Stimulated activated CD4-positive, alpha-beta T cell treated with anti-CD3 and anti-CD28 coated beads, Interleukin-12 subunit alpha, Interleukin-12 subunit beta, amount 100 ng/mL, for 48 hours (primary cell): ENCODE data around the gene CALD1.

Source experiments
- DNase-seq, 3 donors: peaks; one replicate each; pipeline ENCODE4 v3.0.0-alpha.2; 2020; ENCODE audit warnings: low read depth in 2 of 3, low spot score in 1 of 3

The CALD1 gene

DNA sequence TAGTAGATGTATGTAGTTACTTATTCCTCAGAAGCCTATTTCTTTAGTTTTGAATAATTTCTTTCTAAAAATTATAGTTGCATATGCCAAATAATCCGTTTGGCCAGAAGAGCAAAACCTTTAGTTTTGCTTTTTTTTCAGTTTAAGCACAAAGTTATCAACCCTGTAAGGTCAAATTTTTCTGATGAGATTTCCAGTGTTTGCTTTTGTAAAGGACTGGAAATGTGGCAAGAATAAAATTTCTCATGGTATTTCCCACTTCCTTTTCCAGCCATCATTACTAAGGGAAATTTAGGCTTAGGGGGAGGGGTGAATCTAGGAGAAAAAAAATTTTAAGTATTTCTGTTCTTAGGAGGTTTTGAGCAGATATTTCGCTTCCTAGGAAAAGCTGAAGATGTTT lies 7.6 kb downstream of the CALD1 start:
- DNase-seq = no peak

DNA sequence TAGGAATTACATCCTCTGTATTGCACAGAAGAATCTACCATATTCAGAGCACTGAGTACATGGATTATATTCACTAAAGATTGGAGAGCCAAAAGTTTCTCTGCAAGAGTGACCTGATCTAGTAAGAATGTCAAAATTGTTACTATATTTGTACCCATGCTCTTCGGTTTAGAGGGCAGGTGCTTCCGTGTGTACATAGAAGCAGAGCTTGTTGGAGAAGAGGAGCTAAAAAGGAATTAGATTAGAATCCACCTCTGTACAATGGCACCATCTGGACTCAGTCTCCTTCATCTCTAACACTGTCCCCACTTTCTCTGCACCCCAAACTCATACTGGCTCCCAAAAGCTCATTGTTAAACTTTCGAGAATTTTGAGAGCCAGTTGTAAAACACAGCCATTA lies 8.3 kb downstream of the CALD1 start:
- DNase-seq = no peak

DNA sequence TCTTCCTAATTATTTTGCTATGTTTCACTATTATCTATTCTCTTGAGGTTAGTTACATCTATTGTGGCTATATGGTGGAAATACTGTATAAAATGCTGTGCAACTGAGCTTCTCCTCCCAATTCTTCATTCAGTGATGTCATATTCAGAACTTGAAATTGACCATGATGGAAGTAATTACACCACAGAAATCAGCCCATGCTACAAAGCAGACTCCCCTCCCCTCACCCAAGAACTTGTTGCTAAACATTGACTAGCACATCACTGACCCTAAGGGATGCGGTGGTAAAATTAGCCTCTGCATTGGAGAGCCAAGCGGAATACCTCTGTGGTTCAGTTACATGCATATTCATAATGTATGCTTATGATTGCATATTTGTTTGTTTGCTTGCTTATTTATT lies 8.8 kb downstream of the CALD1 start:
- DNase-seq = no peak

DNA sequence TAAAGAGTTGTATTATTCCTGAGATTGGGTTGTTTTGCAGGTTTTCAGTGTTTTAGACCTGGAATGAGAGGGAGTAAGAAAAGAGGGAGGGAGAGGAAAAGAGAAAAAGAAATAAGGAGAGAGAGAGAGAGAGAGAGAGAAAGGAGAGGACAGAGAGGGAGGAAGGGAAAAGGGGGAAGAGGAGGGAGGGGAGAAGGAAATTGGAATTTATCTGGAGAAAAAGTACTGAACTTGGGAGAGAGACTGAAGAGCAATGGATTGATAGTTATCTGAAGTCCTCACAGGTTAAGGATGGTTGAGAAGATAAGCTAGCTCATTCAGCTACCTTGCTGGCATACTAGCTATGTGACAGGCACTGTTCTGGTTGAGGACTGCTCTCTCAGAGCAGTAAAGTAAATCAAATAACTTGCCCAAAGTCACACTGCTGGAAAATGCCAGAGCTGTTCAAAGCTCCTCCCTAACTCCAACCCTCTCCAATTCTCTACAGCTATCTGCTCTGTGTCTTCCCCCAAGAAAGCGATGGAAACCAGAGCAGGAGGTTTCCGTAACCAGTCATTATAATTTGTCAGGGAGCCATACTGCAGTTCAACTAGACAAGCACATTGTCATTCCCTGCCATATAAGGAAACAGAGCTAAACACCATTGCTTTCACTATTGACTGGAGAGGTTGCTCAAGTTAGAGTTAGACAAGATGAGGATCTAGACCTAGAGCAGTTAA lies 10.7 kb downstream of the CALD1 start:
- DNase-seq = no peak

DNA sequence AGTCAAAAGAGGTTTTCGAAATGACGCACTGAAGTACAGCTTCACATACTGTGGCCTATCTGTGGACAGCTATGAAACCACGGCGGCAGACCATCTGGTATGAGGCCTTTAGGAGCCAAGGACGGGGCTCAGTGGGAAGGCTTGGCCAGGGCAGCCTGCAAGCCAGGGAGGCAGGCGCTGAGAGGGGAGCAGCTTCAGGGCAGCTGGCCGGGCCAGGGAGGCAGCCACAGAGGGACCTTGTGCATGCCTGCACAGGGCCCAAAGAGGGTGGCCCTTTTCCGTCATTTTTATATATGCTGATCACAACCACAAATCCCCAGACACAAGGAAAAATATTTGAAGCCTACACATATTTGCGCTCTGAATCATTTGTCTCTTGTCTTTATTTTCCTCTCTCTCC lies 13.5 kb downstream of the CALD1 start:
- no peak for DNase-seq

DNA sequence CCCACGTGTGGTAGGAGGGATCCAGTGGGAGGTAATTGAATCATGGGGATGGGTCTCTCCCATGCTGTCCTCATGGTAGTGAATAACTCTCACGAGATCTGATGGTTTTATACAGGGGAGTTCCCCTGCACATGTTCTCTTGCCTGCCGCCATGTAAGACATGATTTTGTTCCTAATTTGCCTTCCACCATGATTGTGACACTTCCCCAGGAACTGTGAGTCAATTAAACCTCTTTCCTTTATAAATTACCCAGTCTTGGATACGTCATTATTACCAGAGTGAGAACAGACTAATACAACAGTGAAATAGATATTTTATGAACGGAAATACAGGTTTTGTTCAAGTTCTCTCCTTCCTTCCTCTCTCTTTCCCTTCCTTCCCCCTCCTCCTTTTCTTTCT lies 15.8 kb downstream of the CALD1 start:
- no peak for DNase-seq

DNA sequence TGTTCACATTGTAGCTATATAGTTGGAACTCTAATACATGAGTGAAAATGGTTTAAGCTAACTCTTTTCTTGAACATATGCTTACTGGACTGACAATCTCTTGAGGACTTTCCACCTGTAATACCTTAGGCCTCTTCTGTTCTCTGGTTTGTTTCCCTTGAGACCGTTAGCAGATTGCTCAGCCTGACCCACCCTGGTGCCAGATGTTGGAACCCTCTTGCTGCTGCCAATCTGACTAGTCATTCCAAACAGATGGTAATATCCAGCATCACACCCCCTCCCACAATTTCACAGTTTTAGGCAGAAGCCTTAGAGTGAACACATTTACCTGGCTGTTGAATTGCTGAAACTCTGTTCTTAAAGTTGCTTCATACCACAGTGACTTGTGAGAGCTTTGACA lies 18.7 kb downstream of the CALD1 start:
- DNase-seq = no peak

DNA sequence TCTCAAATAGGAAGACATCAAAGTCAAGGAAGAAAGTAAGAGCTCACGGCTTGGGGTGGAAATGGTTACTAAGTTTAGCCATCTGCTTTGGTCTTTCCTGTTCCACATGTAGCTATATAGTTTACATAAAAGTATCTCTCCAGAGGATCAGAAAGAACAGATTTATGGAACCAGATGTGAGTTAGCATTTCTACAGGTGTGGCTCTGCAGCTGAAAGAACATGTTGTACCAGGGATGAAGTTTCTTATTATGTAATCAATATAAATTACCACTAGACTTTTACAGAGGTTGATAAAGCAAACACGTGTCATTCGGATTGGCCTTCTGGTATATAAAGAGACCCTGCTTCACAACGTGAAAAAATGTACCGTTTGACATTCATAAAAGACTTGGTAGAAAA lies 19.9 kb downstream of the CALD1 start:
- no peak for DNase-seq

DNA sequence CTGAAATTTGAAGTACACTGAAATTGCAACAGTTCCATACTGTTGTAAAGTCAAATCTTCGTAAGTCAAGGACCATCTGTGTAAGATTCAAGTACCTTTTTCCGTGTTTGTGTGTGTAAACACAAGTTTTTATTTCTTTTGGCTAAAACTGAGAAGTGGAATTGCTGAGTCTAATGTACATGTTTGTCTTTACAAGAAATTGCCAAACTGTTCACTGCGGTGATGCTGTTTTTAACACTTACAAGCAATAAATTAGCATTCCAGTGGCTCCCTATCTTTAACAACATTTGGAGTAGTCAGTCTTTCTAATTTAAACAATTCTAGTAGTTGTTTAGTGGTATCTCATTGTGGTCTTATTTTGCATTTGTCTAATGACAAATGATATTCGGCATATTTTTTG lies 23.3 kb downstream of the CALD1 start:
- no peak for DNase-seq

DNA sequence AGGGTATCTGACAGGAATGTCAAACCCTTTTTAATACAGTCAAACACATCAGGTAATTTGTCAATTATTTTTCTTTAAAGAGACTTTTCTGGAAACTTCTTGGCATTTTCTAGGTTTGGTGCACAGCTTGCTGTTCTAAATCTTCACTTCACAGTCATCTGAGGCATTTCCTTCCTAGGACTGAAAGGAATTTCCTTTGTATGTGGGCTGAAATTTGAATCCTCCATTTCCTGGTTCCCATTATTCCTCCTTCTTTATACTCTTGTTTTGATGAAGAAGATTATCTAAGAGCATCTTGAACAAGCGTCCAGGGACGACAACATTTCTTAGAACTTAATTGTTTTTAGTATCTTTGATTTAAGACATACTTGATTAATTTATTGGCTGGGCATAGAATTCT lies 24.9 kb downstream of the CALD1 start:
- DNase-seq = no peak

DNA sequence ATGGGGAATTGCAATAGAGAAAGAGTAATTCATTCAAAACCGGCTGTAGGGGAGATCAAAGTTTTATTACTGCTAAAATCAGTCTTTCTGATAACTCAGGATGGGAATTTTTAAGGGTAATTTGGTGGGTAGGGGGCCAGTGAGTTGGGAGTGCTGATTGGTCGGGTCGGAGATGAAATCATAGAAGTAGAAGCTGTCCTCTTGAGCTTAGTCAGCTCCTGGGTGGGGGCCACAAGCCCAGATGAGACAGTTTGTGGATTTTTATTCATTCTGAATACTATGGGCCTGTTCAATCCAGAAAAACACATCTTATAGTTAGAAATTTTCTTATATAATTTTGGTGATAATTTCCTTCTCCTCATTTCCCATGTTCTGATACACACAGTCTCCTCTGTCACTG lies 25.4 kb downstream of the CALD1 start:
- DNase-seq = no peak

DNA sequence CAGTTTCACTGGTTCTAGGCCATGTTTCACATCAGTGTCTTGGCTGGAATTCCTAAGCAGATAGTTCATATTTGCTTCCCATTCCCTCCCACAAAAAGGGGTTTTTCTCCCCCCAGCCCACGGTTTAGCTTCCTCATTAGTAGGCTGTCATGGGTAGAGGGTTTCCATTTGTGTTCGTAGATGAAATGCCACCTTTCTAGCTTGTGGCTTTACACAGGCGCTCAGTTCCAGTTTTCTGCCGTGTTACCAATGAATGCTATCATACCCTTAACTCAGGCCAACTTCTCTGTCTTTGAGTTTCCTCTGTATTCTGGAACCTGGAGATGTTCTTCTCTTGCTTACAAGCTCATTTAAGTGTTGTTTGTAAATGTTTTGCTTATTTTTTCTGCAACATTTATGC lies 26.8 kb downstream of the CALD1 start:
- DNase-seq = no peak

DNA sequence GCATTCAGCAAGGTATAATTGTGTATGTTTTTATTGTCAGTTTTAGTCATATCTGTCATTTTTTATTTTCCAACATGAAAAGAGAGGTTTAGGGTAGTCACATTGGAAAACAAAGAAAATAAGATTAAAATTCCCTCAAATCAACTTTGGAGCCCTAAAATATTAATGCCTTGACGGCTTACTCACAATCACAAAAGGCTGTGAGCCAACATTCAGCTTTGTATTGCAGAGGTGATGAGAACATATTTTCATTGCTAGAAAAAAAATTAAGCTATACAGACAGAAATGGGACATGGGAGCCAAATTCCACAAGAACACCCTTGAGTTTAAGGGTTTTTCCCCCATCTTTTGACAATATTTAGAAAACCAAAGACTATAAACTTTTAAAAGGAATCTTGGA lies 30.2 kb downstream of the CALD1 start:
- no peak for DNase-seq

DNA sequence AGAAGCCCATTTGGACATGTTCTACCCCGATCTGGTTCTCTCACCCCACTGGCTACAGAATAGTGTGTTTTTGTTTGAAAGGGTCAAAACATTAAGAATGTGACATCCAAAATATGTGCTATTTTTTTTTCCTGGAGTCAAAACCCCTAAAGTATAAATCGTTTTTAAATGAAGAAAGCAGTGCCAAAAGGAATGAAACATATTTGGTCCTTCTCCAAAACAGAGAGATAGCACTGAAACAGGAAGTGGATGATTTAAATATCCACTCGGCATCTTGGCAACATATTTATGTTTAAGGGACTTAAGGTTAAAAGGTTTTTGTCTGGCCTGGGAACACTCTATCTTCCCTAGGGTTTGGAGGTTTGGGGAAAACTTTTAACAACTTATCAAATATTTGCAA lies 32.3 kb downstream of the CALD1 start:
- no peak for DNase-seq

DNA sequence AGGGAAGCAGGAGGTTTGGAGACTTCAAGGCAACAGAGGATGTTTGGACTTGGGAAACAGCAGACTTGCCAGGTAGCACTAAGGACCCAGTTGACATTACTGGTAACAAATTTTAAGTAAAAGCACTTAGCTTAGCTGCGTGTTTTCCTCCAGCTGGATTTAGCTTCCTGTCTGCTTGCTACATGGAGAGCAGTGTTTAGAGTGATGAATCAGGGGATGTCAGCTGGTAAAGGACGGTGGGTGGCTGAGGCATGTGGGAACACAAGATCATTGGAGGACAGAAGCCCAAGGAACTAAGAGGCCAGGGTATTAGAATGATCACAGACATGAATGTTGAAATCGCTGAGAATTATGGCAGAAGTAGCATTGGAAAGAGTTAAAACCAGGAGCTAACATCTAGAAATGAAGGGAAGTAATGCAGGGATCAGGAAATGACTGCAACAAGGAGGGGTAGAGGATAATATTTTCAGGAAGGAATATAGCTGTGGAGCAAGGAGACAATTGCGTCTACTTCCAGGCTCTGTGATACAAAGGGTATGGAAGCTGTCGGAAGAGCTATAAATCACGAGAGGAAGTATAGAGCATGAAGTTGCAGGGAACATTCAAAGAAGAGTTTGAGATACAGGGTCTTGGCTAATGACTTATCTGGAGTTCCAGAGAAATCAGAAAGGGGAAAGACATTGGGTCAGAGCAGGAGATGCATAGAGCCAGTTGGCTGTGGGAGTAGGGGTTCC lies 34.4 kb downstream of the CALD1 start:
- no peak for DNase-seq

DNA sequence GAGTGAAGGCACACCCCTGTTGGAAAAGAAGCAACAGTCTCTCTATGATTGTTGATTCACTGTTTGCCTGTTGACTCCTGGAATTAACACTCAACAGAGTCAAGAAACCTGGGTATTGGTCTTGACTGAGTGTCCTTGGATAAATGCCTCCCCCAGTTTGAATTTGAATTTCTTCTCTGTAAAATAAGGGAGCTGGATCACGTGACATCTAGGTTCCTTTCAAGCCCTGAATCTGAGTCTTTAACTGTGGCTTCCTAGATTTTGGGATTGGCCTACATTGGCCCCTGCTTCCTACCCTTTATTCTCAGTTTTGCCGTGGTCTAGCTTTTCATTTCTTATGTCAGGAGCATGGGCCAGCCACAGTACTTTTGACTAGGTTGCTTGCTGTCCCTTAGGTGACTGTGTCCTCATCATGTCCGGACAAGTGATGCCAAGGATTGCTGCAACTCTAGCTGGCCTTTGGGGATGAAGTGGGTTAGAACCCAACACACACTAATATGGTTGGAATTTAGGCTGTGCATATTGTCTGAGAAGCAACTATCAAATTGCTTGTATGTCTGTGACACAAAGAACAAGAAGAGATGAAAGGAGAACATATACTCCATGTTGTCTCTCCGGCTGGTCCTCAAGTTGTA lies 35.4 kb downstream of the CALD1 start:
- DNase-seq = no peak

DNA sequence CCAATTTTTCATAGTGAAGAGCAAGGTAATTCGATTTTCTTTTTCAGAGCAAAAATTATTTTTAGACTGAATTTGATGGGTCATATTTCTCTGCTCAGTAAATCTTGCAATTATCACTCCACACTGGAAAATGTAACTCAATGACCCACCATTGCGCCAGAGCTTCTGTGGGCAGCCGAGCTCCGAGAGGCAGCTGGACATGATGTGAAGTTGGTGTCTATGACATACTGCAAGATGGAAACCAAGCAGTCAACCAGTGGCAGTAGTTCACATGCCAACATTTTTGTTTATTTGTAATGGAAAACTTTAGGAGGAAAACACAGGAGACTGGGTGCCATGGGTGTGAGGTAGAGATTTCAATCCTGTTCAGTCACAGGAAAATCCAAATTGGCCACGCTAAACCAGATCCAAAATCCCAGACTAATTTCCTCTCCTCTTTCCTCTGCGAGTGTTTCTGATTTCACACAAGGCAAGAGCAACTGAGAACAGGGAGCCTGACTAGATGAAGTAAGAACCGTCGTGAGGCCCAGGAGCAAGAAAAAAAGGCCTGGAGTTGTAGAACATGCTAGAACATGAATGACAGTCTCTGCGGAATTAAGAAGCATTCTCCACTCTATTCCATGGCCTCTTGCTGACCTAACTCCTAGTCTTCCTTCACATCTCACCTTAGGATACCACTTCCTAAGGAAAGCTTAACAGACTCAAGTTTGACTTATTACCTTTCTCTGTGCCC lies 39.3 kb downstream of the CALD1 start:
- no peak for DNase-seq

DNA sequence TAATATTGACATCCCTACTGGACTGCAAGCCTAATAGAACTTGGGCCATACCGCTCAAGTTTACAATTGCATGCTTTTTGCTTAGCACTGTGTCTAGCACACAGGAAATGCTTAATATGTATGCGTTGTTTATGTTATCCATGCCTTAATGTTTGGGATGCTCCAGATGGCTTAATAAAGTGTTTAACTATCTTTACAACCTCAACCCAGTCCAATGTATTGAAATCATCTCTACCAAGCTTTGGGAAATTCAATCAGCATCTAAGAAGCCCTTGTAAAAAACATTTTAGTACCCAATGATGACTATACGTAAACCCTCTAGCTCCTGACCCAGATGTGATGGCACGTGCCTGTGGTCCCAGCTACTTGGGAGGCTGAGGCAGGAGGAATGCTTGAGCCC lies 40.0 kb downstream of the CALD1 start:
- DNase-seq = no peak

DNA sequence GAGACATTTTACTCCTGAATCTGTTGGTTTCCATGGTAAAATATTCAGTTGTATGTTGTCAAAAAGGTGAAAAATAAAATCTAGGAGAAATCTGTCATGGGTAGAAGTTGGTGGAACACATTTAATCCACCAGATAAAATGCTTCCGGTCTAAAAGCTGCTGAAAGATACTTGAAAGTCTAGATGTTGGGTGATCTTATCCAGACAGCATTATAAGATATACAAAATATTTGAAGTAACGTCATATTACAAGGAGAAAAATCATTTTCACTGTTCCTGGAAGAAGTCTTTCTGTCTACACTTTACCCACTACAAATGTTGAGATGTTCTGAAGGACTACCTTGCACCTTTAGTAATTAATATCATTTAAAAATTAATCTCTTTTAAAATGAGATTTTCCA lies 40.9 kb downstream of the CALD1 start:
- DNase-seq = no peak

DNA sequence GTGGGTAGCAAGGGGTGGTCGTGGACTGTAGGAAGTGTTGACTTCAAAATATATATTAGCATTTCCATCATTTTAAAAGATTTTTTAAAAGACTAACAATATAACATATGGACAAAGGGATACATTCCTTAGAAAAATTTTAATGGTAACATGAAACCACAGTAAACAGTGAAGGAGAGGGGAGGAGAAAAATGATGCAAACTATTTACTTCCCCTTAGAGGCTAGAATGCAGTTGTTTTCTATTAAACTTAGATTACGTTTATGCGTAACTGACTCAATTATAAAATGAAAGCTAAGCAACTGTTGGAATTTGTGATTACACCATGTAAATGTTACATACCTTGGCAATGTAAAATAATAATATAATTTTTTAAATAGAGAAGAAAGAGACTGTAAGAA lies 41.3 kb downstream of the CALD1 start:
- no peak for DNase-seq

DNA sequence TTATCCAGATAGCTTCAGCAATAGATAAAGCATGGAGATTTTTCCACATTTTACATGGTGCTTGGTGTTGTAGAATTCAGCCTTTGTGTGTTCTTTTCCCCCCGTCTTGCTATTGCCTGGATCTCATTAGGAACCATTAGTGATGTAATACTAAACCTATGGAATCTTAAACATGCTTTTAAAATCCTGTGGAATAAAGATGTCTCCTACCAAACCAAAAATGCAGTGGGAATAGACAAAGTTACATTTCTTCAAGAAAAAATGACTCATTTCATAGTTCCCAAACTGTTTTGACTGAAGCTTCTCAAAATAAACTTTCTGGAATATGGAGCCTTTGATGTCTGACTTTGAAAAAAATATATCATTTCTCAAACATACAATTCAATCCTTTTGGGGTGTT lies 44.0 kb downstream of the CALD1 start:
- DNase-seq = no peak

DNA sequence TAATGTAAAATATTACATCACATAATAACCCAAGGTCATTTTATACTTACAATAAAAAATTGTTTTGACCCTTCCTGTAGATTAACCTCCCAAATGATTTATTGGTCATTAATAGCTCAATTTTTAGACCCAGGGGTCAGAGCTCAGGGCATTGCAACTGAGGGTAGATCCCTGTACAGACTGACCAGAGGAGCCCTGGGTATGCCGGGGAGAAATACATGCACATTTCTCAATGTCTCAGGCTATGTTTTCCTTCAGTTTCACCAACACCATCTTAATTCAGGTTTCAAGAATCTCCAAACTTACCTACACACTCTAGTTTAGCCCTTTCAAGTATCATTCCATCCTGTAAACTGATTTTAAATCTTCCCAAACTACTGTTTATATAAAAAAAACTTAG lies 46.2 kb downstream of the CALD1 start:
- no peak for DNase-seq
